BLaER1 treated with 17β-estradiol and CSF1 and Interleukin-3, amounts not matched to agents 10 nM and 100 nM (cell line): ENCODE data around the gene AFF3.

Experiments
- H3K27ac ChIP-seq, 11 experiments: shearing (Covaris generic); formaldehyde crosslinking; 2 replicates each; pipeline ENCODE4 v1.8.1; 2022
- H3K27me3 ChIP-seq, 11 experiments: shearing (Covaris generic); formaldehyde crosslinking; 2 replicates each; pipeline ENCODE4 v1.8.1; 2022
- H3K36me3 ChIP-seq, 11 experiments: shearing (Covaris generic); formaldehyde crosslinking; 2 replicates each; pipeline ENCODE4 v1.8.1; 2022
- H3K4me1 ChIP-seq, 10 experiments: shearing (Covaris generic); formaldehyde crosslinking; 2 replicates each; pipeline ENCODE4 v1.8.1; 2022
- H3K4me2 ChIP-seq, 11 experiments: shearing (Covaris generic); formaldehyde crosslinking; 2 replicates each; pipeline ENCODE4 v1.8.1; 2022
- H3K4me3 ChIP-seq, 10 experiments: shearing (Covaris generic); formaldehyde crosslinking; 2 replicates each; pipeline ENCODE4 v1.8.1; 2022
- H3K9ac ChIP-seq, 11 experiments: shearing (Covaris generic); formaldehyde crosslinking; 2 replicates each; pipeline ENCODE4 v1.8.1; 2022
- H3K9me3 ChIP-seq, 11 experiments: shearing (Covaris generic); formaldehyde crosslinking; replicated peaks in 1 of 11; 2 replicates each; pipeline ENCODE4 v1.8.1; 2022
- H4K20me1 ChIP-seq, 11 experiments: shearing (Covaris generic); formaldehyde crosslinking; 2 replicates each; pipeline ENCODE4 v1.8.1; 2022
- Cebpa-rat ChIP-seq, 11 experiments: shearing (Covaris generic); IDR thresholded peaks; 2 replicates each; pipeline ENCODE4 v1.8.1; 2022

Gene AFF3

DNA sequence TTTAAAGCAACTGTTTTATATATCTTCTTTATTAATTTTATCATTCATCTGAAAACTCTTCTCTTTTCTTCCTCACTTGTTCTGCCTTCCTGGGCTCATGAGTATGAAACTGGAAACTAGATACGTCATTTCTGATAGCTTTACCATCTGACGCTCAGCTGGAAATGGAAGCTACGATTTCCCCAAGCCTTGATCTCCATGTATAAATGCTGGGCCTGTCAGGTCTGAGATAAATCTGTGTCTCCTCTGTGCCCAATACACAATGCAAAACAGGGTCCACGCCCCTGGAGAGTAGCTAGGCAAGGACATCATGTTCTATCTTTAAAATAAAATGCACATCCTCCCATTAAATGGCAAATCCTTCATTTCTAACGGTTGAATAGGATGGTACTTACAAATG is 238.4 kb downstream of the AFF3 start:
- no peak for TF ChIP-seq Cebpa-rat (IDR thresholded peaks at IDR 0.05)
- Histone ChIP-seq H3K9ac (no peak overlapping the region), H3K4me3 (no peak overlapping the region), H3K27me3 (no peaks in the 10 kb centered on the region), H3K9me3 (no peaks in the 10 kb centered on the region), H3K4me2 (no peak overlapping the region), H4K20me1 (peaks cover 0 to 13% (median 5%) of the 10 kb centered on the region in 11 experiments; a peak in 4 of 22 replicates), H3K27ac (no peak overlapping the region), H3K36me3 (peaks cover 0 to 4% (median 0%) of the 10 kb centered on the region in 11 experiments; a peak in 2 of 22 replicates), H3K4me1 (peaks cover 0 to 1% (median 0%) of the 10 kb centered on the region in 10 experiments; a peak in 6 of 20 replicates)

DNA sequence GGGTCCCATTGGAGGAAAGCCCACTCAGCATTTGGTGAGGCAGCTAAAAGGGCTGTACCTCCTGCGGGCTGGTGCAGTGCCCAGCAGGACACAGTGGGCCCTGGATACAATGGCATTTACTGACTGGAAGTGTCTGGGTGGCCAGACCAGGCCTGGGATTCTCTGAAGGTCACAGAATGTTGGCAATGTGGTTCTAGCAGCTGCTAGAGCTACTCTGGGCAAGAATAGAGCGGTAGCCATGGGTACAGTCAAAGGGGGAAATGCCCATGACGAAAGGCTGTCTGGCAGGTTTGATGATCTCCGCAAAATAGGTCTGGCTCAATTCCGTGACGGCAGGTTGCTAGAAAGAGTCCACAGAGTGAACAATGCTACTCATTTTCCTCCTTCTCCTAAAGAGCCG is 241.8 kb downstream of the AFF3 start:
- H3K4me3 ChIP-seq: no peak overlapping the region
- H3K4me1 ChIP-seq: peaks cover 9 to 17% (median 13%) of the 10 kb centered on the region in 10 experiments
- no peak overlapping the region for H3K27ac ChIP-seq
- H3K36me3 ChIP-seq: peaks cover 0 to 4% (median 0%) of the 10 kb centered on the region in 11 experiments; a peak in 3 of 22 replicates
- no peak overlapping the region for H3K4me2 ChIP-seq
- TF ChIP-seq Cebpa-rat (IDR thresholded peaks at IDR 0.05): no peak
- H4K20me1 ChIP-seq: peaks cover 0 to 13% (median 5%) of the 10 kb centered on the region in 11 experiments; a peak in 4 of 22 replicates
- H3K27me3 ChIP-seq: no peaks in the 10 kb centered on the region
- no peaks in the 10 kb centered on the region for H3K9me3 ChIP-seq
- no peak overlapping the region for H3K9ac ChIP-seq

DNA sequence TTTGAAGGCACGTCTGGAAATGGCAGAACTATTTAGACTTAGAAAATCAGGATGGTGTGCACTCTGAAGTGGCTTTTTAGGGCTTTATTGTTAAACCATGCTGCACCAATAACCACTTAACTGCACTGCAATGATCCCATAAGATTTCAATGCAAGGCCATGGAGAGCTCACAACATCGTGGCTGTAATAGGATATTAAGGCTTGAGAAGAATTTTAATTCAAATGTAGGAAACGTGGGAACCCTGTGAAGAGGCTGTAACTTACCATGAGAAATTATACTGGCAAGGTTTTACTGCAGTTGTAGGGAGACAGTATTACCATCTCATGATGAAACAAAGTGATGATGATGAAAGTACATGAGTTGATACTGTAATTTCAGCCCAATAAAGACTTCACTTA is 242.5 kb downstream of the AFF3 start:
- H3K36me3 ChIP-seq: peaks cover 0 to 6% (median 0%) of the 10 kb centered on the region in 11 experiments; a peak in 3 of 22 replicates
- no peak overlapping the region for H3K4me3 ChIP-seq
- H3K4me2 ChIP-seq: no peak overlapping the region
- no peak overlapping the region for H3K27ac ChIP-seq
- no peak overlapping the region for H3K9ac ChIP-seq
- peaks cover 9 to 17% (median 13%) of the 10 kb centered on the region in 10 experiments for H3K4me1 ChIP-seq
- peaks cover 0 to 9% (median 2%) of the 10 kb centered on the region in 11 experiments; a peak in 2 of 22 replicates for H4K20me1 ChIP-seq
- no peak for TF ChIP-seq Cebpa-rat (IDR thresholded peaks at IDR 0.05)
- no peaks in the 10 kb centered on the region for H3K27me3 ChIP-seq
- H3K9me3 ChIP-seq: no peaks in the 10 kb centered on the region

DNA sequence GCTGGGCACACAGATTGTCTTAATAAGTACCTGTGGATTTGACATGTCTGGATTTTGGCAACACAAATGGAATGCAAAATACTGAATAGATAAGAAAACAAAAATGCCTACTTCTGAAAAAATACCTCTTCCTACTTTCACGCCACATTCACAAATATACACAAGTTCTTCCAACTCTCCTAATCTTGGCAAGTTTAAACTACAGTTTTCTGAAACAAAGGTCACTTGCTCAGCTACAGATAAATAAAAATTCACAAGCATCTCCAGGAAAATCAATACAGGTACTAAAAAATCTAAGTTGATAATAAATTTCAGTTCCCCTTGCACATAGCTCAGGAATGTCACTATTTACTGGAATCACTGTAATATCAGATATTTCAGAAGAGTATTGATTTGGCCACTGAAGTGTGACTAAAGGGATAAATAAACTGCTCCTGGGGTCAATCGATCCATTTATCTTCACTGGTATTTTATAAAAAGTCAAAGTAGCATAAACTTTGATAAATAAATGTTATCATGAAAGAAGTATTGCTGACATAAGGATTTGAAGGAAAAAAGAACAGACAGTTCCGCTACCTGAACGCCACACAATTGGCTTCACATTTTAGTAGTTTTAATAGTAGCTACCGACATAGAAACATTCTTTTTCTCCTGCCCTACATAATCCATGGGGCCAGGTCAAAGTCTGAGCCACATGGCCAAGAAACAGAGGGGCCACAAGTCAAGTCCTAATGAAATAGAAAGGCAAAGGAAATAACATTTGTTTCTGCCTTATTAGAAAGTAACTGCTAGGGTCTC is 243.1 kb downstream of the AFF3 start:
- Histone ChIP-seq H3K9ac (no peak overlapping the region), H3K4me1 (peaks cover 9 to 17% (median 13%) of the 10 kb centered on the region in 10 experiments), H3K9me3 (no peaks in the 10 kb centered on the region), H3K36me3 (peaks cover 0 to 6% (median 0%) of the 10 kb centered on the region in 11 experiments; a peak in 3 of 22 replicates), H3K27me3 (no peaks in the 10 kb centered on the region), H3K4me2 (peak overlapping the region in 6 of 11 experiments; percentile 13 to 61 (median 50); a peak in 7 of 22 replicates), H3K27ac (no peak overlapping the region), H4K20me1 (peaks cover 0 to 6% (median 0%) of the 10 kb centered on the region in 11 experiments; a peak in 1 of 22 replicates), H3K4me3 (no peak overlapping the region)
- no peak for TF ChIP-seq Cebpa-rat (IDR thresholded peaks at IDR 0.05)

DNA sequence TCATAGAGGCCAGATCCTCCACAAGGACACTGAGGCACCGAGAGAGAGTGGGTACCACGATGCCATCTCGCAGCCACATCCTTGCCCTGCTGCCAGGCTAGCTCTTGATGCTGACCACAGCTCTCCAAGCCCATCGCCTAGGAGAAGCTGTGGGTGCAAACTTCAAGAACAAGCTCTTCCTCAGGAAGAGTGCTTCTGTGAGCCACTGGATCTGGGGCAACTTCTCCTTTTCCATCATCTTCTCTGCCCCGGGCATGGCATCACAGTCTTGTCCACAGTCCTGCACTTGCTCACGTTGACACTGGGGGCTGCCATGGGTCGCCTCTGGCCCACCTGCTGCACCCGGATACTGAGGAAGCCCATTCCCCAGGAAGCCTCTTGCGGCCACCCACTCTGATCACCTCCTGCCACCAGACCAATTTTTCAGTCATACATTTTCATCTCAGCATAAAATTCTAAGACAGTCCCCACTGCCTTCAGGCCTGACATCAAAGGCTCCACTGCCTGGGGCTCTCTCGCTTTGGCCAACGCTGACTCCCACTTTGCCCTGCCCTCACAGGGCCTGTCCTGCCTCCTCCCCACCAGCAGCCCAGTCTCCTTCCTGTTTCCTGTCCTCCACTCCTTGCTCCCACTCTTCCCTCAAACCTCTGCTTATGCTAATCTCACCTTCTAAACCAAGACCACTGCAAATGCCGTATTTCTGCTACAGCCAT is 243.9 kb downstream of the AFF3 start:
- H3K4me2 ChIP-seq: peak overlapping the region; percentile 5 to 61 (median 45); a peak in 17 of 22 replicates

DNA sequence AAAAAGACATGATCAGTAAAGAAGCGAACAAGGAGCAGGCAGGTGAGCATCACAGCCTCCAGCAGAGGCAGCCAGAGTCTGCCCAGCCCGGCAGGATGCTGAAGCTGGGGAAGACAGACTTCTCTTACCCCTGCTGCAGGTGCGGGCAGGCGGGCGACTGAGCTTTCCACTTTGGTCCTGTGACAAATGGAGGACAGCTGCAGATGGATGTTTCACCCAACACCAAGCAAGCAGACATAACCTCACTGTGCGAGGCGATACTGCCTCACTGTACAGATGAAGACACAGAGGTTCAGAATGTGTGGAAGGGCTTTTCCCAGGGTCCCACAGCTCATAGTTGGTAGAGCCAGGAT is 251.0 kb downstream of the AFF3 start:
- Histone ChIP-seq H3K27me3 (no peaks in the 10 kb centered on the region), H4K20me1 (peaks cover 0 to 6% (median 0%) of the 10 kb centered on the region in 11 experiments; a peak in 3 of 22 replicates), H3K36me3 (peaks cover 0 to 6% (median 0%) of the 10 kb centered on the region in 11 experiments; a peak in 1 of 22 replicates), H3K4me2 (no peak overlapping the region), H3K4me1 (0 out of 20 replicates have a peak, but pooled peaks cover 0 to 3% (median 0%) of the 10 kb centered on the region in 10 experiments), H3K4me3 (no peak overlapping the region), H3K27ac (no peak overlapping the region), H3K9ac (no peak overlapping the region), H3K9me3 (no peaks in the 10 kb centered on the region)
- no peak for TF ChIP-seq Cebpa-rat (IDR thresholded peaks at IDR 0.05)

More for the DNA sequence above, 243.9 kb downstream of the AFF3 start:
- Histone ChIP-seq H3K27me3 (no peaks in the 10 kb centered on the region), H3K4me1 (peaks cover 9 to 17% (median 13%) of the 10 kb centered on the region in 10 experiments), H3K9ac (no peak overlapping the region), H3K9me3 (no peaks in the 10 kb centered on the region), H3K4me3 (no peak overlapping the region), H3K27ac (no peak overlapping the region), H3K36me3 (peaks cover 0 to 6% (median 0%) of the 10 kb centered on the region in 11 experiments; a peak in 3 of 22 replicates), H4K20me1 (peaks cover 0 to 6% (median 0%) of the 10 kb centered on the region in 11 experiments; a peak in 1 of 22 replicates)
- TF ChIP-seq Cebpa-rat (IDR thresholded peaks at IDR 0.05): no peak

DNA sequence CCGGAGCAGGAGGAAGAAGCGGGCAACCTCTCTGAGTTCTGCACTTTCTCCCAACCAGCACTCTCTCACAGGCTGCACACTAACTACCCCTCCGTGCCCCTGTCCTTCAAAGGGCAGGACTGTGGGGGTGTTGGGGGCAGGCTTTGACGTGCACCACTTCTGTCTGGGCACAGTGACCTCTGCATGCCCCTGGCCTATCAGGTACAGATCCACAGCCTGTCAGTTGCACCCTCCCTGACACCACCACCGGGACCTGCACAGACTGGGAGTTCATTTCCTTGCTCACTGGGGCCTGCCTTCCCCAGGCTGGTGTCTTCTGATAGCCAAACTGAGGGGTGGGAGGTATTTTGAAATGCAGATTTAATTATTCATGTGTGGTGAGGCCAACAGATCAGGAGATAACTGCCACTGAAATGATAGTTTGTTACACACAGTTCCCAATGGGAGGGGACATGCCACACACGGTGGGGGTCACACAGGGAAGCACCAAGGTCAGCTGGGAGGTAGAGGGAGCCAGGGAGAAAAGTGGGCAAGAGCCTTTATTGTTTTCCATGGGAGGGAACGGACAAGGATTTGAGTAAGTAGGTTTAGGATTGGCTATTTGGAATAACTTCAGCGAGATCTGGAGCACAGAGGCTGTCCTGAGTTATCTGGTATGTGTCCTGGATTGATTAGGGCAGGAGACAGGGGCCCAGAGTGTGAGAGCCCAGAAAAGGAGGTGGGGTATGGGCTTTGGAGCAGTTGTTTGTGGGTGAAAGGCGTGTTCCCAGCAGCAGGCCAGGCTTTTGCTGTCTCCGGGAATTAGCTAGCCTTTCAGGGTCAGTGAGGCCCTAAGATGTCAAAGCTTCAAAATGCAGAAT is 251.6 kb downstream of the AFF3 start:
- Histone ChIP-seq H3K4me1 (0 out of 20 replicates have a peak, but pooled peaks cover 0 to 3% (median 0%) of the 10 kb centered on the region in 10 experiments), H3K36me3 (peaks cover 0 to 6% (median 0%) of the 10 kb centered on the region in 11 experiments; a peak in 1 of 22 replicates), H3K9me3 (no peaks in the 10 kb centered on the region), H3K4me2 (no peak overlapping the region), H3K27ac (no peak overlapping the region), H3K4me3 (no peak overlapping the region), H3K27me3 (no peaks in the 10 kb centered on the region), H4K20me1 (peaks cover 0 to 6% (median 0%) of the 10 kb centered on the region in 11 experiments; a peak in 3 of 22 replicates), H3K9ac (no peak overlapping the region)
- no peak for TF ChIP-seq Cebpa-rat (IDR thresholded peaks at IDR 0.05)

DNA sequence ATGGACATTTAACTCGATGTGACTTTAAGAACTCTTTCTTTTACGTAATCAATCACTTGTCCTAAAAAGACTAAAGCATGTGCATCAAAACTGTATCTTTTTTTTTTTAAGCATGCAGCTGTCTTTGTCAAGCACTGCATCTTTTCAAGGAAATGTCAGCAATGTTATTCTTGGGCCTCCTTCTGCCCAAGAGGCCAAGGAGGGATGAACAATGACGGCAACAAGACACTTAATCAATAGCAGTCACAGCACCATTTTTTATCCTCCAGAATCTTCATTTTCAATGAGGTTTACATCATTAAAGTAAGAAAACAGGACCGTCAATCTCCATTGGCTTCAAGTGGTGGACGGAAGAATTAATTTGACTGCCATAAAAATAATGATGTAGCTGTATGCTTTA is 253.8 kb downstream of the AFF3 start:
- Histone ChIP-seq H3K4me1 (peaks cover 0 to 4% (median 2%) of the 10 kb centered on the region in 10 experiments; a peak in 6 of 20 replicates), H3K4me2 (no peak overlapping the region), H3K4me3 (no peak overlapping the region), H3K27ac (no peak overlapping the region), H3K27me3 (no peaks in the 10 kb centered on the region), H3K9ac (no peak overlapping the region), H3K36me3 (peaks cover 0 to 4% (median 0%) of the 10 kb centered on the region in 11 experiments; a peak in 1 of 22 replicates), H3K9me3 (no peaks in the 10 kb centered on the region), H4K20me1 (peaks cover 0 to 6% (median 0%) of the 10 kb centered on the region in 11 experiments; a peak in 3 of 22 replicates)
- TF ChIP-seq Cebpa-rat (IDR thresholded peaks at IDR 0.05): no peak
